ENCODE results near the gene RAB9B. TPM values are rescaled to one million over a fixed set of nuclear protein-coding genes. Genes with fewer than 3 reads are reported as not detected.

Gene RAB9B, protein sequence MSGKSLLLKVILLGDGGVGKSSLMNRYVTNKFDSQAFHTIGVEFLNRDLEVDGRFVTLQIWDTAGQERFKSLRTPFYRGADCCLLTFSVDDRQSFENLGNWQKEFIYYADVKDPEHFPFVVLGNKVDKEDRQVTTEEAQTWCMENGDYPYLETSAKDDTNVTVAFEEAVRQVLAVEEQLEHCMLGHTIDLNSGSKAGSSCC
- 0.64 and 0.86 TPM in 2 replicates for total RNA-seq

DNA sequence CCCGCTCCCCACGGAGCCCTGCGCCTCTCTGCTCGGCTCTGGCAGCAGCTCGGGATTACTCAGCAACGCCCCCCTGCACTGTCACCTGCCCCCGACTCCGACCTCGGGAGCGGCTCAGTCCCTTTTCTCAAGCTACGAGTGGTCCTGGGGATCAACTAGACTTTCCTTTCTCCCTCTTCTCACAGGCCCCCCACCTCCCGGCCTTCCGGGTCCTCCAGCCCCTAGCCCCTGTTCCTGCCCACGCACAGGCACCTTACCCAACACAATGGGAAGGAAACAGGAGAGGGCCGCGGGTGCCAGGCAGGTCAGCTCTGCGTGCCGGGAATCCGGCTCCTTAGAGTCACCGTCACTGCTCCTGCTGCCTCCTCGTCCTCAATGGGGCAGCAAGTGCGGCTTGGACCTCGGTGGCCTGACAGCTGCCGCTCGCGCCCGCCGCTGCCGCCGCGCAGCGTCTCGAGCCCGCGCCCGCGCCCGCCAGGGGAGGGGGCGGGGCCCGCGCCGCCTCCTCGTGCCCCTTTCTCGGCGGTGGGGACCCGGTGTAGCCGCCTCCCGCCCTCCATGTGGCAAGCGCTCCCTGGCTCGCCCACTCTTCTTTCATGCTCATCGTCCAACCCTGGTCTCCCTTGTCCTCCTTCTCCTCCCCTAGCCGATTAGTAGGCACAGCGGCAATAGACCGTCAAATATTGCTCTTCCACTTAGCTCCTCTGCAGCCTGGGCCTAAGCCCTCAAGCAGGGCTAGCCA lies at the start of gene RAB9B:
Gene RAB9B (minus strand): TSS at position 455 of the 742 bp plus-strand sequence. CDS start 6,473 bp downstream, outside the sequence.
- DNase-seq (ENCODE audit: low read depth) = no peak
- peak within 1 kb of the TSS; percentile 57 for H3K4me3 ChIP-seq (ENCODE audit: low read depth, low read length)
- no peak for TF ChIP-seq CTCF (IDR thresholded peaks at IDR 0.05; ENCODE audit: insufficient read depth, low read depth, low read length)

DNA sequence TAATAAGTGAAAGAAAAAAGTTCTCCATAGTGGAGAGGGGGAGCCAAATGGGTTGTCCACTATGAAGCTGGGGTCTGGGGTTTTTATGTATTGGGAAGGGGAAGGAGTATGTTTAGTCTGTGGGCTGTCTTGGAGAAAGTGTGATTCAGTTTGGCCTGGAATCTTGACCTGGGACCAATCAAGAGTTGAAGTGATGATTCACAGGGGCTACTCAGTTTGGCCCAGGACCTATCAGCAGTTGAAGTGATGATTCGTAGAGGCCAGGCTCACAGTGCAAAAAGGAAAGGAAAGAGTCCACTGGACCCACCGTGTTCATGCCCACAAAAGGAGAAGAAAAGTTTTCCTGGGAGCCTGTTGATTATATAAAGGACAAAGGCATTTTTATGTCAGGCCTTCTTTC lies 47.3 kb upstream of the RAB9B start:
- no peak for TF ChIP-seq CTCF (IDR thresholded peaks at IDR 0.05; ENCODE audit: insufficient read depth, low read depth, low read length)
- no peak for DNase-seq (ENCODE audit: low read depth)
- no peak overlapping the region for H3K4me3 ChIP-seq (ENCODE audit: low read depth, low read length)

- no peak overlapping the region for H3K4me3 ChIP-seq (ENCODE audit: low read depth, low read length)
- TF ChIP-seq CTCF (IDR thresholded peaks at IDR 0.05; ENCODE audit: insufficient read depth, low read depth, low read length) = no peak
Observed at GRCh38 chrX:103878466-103879122, 46.5 kb upstream of the RAB9B start.

GRCh38 chrX:103877571-103877970 lies 45.5 kb upstream of the RAB9B start:
- no peak for TF ChIP-seq CTCF (IDR thresholded peaks at IDR 0.05; ENCODE audit: insufficient read depth, low read depth, low read length)
- no peak for DNase-seq (ENCODE audit: low read depth)
- no peak overlapping the region for H3K4me3 ChIP-seq (ENCODE audit: low read depth, low read length)

More at GRCh38 chrX:103878466-103879122, 46.5 kb upstream of the RAB9B start:
- peak; percentile 22 for DNase-seq (ENCODE audit: low read depth)

- DNase-seq (ENCODE audit: low read depth) = peak; percentile 45
- H3K4me3 ChIP-seq (ENCODE audit: low read depth, low read length) = no peak overlapping the region
- no peak for TF ChIP-seq CTCF (IDR thresholded peaks at IDR 0.05; ENCODE audit: insufficient read depth, low read depth, low read length)
Observed at GRCh38 chrX:103864886-103865534, 33.0 kb upstream of the RAB9B start.

DNA sequence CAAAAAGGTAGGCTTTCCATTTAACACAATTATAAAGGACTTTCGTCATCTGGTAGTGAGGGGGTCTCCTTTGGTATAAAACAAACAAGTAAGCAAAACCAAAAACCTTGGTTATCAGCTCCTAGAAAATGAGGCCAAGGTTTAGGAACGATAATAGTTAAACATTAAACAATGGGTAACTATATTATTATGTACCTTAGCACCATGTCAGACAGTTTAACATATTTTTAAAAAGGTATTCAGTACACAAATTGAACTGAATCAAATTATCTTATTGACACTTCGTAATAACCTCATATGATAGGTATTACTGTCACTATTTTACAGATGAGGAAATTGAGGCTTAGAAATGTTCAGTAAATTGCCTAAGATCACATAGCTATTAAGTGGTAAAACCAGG lies 32.1 kb upstream of the RAB9B start:
- no peak overlapping the region for H3K4me3 ChIP-seq (ENCODE audit: low read depth, low read length)
- no peak for DNase-seq (ENCODE audit: low read depth)
- no peak for TF ChIP-seq CTCF (IDR thresholded peaks at IDR 0.05; ENCODE audit: insufficient read depth, low read depth, low read length)
